B cell (primary cell): Measurements from ENCODE around the gene FAM111A.

Experiments
- EZH2 ChIP-seq: IDR thresholded peaks from 2 replicates; pipeline ENCODE4 v1.6.1; 2012; ENCODE audit warnings: borderline replicate concordance, low read depth, mild to moderate bottlenecking, moderate library complexity, low read length; ENCODE audit not compliant: insufficient read depth, poor library complexity, severe bottlenecking
- TF ChIP-seq, protein P1 (sequence below): fragments of 200-600 bp; IDR thresholded peaks from one replicate; pipeline ENCODE4 v1.8.0; 2022; ENCODE audit warnings: antibody characterized with exemption, mild to moderate bottlenecking

DNA sequence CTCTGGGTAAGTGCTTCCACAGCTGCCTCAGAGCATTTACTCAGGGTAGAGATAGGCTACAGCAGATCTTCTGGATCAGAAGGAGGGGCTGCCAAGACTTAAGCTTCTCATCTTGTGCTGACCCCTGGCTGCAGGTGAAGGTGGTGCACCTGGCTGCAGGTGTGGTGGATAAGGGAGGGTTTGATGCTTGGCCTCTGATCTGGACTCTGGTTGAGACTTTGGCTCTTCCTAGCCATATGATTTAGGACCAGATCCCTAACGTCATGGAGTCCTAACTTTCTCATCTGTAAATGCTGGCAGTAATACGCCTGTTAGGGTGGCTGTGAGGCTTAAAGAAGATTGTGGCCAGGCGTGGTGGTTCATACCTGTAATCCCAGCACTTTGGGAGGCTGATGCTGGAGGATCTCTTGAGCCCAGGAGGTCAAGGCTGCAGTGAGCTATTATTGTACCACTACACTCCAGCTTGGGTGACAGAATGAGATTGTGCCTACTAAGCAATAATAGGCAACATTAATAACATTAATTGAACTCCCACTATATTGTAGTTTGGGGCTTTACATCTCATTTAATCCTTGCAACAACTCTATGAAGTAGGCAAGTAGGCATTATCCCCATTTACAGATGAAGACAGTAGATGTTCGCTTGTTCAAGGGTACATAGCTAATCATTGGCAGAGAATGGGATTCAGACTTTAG, 39.9 kb downstream of the FAM111A start:
- TF ChIP-seq, protein P1, sequence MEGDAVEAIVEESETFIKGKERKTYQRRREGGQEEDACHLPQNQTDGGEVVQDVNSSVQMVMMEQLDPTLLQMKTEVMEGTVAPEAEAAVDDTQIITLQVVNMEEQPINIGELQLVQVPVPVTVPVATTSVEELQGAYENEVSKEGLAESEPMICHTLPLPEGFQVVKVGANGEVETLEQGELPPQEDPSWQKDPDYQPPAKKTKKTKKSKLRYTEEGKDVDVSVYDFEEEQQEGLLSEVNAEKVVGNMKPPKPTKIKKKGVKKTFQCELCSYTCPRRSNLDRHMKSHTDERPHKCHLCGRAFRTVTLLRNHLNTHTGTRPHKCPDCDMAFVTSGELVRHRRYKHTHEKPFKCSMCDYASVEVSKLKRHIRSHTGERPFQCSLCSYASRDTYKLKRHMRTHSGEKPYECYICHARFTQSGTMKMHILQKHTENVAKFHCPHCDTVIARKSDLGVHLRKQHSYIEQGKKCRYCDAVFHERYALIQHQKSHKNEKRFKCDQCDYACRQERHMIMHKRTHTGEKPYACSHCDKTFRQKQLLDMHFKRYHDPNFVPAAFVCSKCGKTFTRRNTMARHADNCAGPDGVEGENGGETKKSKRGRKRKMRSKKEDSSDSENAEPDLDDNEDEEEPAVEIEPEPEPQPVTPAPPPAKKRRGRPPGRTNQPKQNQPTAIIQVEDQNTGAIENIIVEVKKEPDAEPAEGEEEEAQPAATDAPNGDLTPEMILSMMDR = peak; percentile 68
- no peak for TF ChIP-seq EZH2
